ENCODE results near the gene SEC14L5.
"Not testable (repeated sequence)": the region's sequence is repeated elsewhere in the genome, so short reads cannot be mapped to it uniquely, and the experiment has no call there.

Gene SEC14L5

GRCh38 chr16:4948903-4949766 is 9.0 kb upstream of the SEC14L5 start:
- Histone ChIP-seq H3K27me3 (no peaks in the 10 kb centered on the region), H3K9me3 (no peaks in the 10 kb centered on the region), H3K27ac (peak overlapping the region; percentile 90), H3K4me3 (ENCODE audit: low read depth in 1 of 2, low read length in 1 of 2) (peak overlapping the region in 1 of 2 experiments; percentile 54), H3K36me3 (no peaks in the 10 kb centered on the region), H3K4me1 (ENCODE audit: control insufficient read depth in 1 of 2, insufficient read depth in 1 of 2, low read depth in 1 of 2, low read length in 1 of 2) (peaks cover 49 to 51% of the 10 kb centered on the region in 2 experiments)
- TF ChIP-seq CTCF (IDR thresholded peaks at IDR 0.05) = no peak

- no peaks in the 10 kb centered on the region for H3K36me3 ChIP-seq
- no peak for TF ChIP-seq CTCF (IDR thresholded peaks at IDR 0.05)
- H3K27me3 ChIP-seq = peaks cover 3% of the 10 kb centered on the region
- peaks cover 46% of the 10 kb centered on the region in 2 experiments for H3K4me1 ChIP-seq (ENCODE audit: control insufficient read depth in 1 of 2, insufficient read depth in 1 of 2, low read depth in 1 of 2, low read length in 1 of 2)
- H3K9me3 ChIP-seq = no peaks in the 10 kb centered on the region
- no peak overlapping the region for H3K4me3 ChIP-seq (ENCODE audit: low read depth in 1 of 2, low read length in 1 of 2)
- no peak overlapping the region for H3K27ac ChIP-seq
Measured at GRCh38 chr16:4949986-4950385, 8.1 kb upstream of the SEC14L5 start.

- not testable (repeated sequence) for H3K27ac ChIP-seq; H3K36me3 ChIP-seq; H3K27me3 ChIP-seq; H3K9me3 ChIP-seq; H3K4me3 ChIP-seq (ENCODE audit: low read depth in 1 of 2, low read length in 1 of 2)
- peaks cover 37 to 38% of the 10 kb centered on the region in 2 experiments for H3K4me1 ChIP-seq (ENCODE audit: control insufficient read depth in 1 of 2, insufficient read depth in 1 of 2, low read depth in 1 of 2, low read length in 1 of 2)
Measured at GRCh38 chr16:4951583-4951982, 6.5 kb upstream of the SEC14L5 start.

DNA sequence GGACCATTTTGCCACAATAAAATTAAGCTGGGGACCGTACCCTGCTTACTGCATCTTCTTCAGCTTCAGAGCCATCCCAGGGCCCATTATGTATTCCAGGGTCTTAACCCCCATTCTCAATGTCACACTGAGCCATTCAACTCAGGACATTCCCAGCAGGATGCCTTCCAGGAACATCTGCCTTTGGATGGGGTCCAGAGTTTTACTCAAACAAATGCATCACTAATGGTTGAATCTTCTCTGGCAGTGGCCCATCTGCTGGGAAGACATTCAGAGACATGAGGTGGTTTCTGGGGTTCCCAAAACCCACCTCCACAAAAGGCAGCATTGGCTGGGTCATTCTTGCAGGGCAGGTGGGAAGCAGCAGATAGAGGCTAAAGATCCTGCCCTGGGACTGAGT is 3.4 kb upstream of the SEC14L5 start:
- peaks cover 21% of the 10 kb centered on the region for H3K27me3 ChIP-seq
- no peaks in the 10 kb centered on the region for H3K9me3 ChIP-seq
- H3K27ac ChIP-seq = no peak overlapping the region
- TF ChIP-seq CTCF (IDR thresholded peaks at IDR 0.05) = no peak
- peaks cover 20 to 26% of the 10 kb centered on the region in 2 experiments for H3K4me1 ChIP-seq (ENCODE audit: control insufficient read depth in 1 of 2, insufficient read depth in 1 of 2, low read depth in 1 of 2, low read length in 1 of 2)
- H3K36me3 ChIP-seq = no peaks in the 10 kb centered on the region
- no peak overlapping the region for H3K4me3 ChIP-seq (ENCODE audit: low read depth in 1 of 2, low read length in 1 of 2)

DNA sequence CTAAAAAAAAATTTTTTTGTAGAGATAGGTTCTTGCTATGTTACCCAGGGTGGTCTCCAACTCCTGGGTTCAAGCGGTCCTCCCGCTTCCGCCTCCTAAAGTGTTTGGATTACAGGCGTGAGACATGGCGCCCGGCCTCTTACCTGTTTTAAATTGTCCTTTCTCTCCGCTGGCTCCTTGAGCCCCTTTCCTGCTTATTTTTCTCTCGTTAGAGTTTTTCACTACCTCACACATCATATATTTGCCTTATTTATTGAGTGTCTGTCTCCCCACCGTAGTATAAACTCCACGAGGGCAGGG is 760 bp upstream of the SEC14L5 start:
- Histone ChIP-seq H3K4me3 (ENCODE audit: low read depth in 1 of 2, low read length in 1 of 2) (peak overlapping the region; percentile 64 to 68), H3K9me3 (no peaks in the 10 kb centered on the region), H3K4me1 (ENCODE audit: control insufficient read depth in 1 of 2, insufficient read depth in 1 of 2, low read depth in 1 of 2, low read length in 1 of 2) (peaks cover 20 to 26% of the 10 kb centered on the region in 2 experiments), H3K27ac (peak overlapping the region; percentile 40), H3K36me3 (no peaks in the 10 kb centered on the region), H3K27me3 (peaks cover 42% of the 10 kb centered on the region)
- TF ChIP-seq CTCF (IDR thresholded peaks at IDR 0.05) = no peak

Measured in neutrophil (primary cell).